ENCODE measurements around the gene TICAM2.

DNA sequence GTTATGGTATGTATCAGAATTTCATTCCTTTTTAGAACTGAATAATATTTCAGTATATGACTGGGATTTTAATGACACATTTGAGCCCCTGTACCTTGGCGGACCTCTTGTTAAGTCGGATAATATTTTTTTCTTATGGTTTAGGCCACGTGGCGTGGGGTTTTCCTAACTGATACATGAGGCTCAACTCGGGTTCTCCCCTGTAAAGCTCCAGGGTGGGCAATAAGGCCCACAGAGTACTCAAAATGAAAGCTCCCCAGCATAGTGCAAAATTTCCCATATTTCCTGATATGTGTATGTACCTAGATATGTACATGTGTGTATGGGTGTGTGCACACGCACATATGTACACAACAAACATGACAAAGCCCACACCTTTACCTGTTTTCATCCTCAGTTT lies 24.5 kb downstream of the TICAM2 start:
- TF ChIP-seq, protein P1, sequence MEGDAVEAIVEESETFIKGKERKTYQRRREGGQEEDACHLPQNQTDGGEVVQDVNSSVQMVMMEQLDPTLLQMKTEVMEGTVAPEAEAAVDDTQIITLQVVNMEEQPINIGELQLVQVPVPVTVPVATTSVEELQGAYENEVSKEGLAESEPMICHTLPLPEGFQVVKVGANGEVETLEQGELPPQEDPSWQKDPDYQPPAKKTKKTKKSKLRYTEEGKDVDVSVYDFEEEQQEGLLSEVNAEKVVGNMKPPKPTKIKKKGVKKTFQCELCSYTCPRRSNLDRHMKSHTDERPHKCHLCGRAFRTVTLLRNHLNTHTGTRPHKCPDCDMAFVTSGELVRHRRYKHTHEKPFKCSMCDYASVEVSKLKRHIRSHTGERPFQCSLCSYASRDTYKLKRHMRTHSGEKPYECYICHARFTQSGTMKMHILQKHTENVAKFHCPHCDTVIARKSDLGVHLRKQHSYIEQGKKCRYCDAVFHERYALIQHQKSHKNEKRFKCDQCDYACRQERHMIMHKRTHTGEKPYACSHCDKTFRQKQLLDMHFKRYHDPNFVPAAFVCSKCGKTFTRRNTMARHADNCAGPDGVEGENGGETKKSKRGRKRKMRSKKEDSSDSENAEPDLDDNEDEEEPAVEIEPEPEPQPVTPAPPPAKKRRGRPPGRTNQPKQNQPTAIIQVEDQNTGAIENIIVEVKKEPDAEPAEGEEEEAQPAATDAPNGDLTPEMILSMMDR (IDR thresholded peaks at IDR 0.05; ENCODE audit: insufficient read depth, low read length, poor library complexity, severe bottlenecking), result no peak
- TF ChIP-seq EZH2phosphoT487 (conservative IDR thresholded peaks at IDR 0.05; ENCODE audit: low read length), result no peak
